Esophagus squamous epithelium (tissue), 5 donors: ENCODE measurements around the gene SPATA17. TPM values are rescaled to one million over a fixed set of nuclear protein-coding genes. Genes with fewer than 3 reads are reported as not detected.
"Not testable (repeated sequence)": the region's sequence is repeated elsewhere in the genome, so short reads cannot be mapped to it uniquely, and the experiment has no call there.

Experiments
- DNase-seq: peaks from one replicate; lab custom pipeline; 2025; lab: John Stamatoyannopoulos, UW
- H3K27ac ChIP-seq, 4 donors: fragments of 200-600 bp; sonication (generic); one replicate each; pipeline ENCODE4 v1.5.1; 2016 to 2019; ENCODE audit warnings: mild to moderate bottlenecking in 1 of 4
- H3K27me3 ChIP-seq, 4 donors: fragments of 200-600 bp; sonication (generic); 1 replicate in 3 of 4; 2 replicates in 1 of 4; pipeline versions ENCODE4 v1.5.1 to v1.6.0; 2017 to 2021; ENCODE audit warnings: antibody characterized with exemption in 1 of 4
- H3K36me3 ChIP-seq, 3 donors: fragments of 200-600 bp; sonication (generic); one replicate each; pipeline ENCODE4 v1.5.1; 2016 to 2019
- H3K4me1 ChIP-seq, 3 donors: fragments of 200-600 bp; sonication (generic); one replicate each; pipeline ENCODE4 v1.5.1; 2017 to 2019
- H3K4me3 ChIP-seq, 4 donors: fragments of 200-600 bp; sonication (generic); 1 replicate in 3 of 4; 2 replicates in 1 of 4; pipeline ENCODE4 v1.5.1; 2016 to 2019; ENCODE audit warnings: mild to moderate bottlenecking in 2 of 4, moderate library complexity in 1 of 4
- H3K9me3 ChIP-seq, 3 donors: fragments of 200-600 bp; sonication (generic); one replicate each; pipeline ENCODE4 v1.5.1; 2016 to 2019
- POLR2A ChIP-seq, 4 donors: fragments of 450-650 bp; IDR thresholded peaks; one replicate each; pipeline ENCODE4 v1.6.1; 2017; ENCODE audit warnings: antibody characterized with exemption in 4 of 4, mild to moderate bottlenecking in 4 of 4, moderate library complexity in 3 of 4
- WGBS, 2 donors: methylation state at CpG; one replicate each; pipeline ENCODE4 v1.1.5; 2018; 5-methylcytosine and 5-hydroxymethylcytosine counted together
- intact Hi-C: fragments of 100-400 bp; cut with DNase I; formaldehyde crosslinking; loops from one replicate; pipeline ENCODE4 v1.15.0; 2022
- total RNA-seq, 4 donors: library from RNA; depleted of rRNA; stranded (reverse); fragments of >200 nt; gene quantifications; one replicate each; pipeline ENCODE4 v1.1.0, GENCODE V29; 2016
- TF ChIP-seq, protein P1 (sequence below), 6 experiments: fragments of 450-650 bp in 4 of 6; fragments of 200-600 bp in 2 of 6; sonication (generic) in 2 of 6; IDR thresholded peaks; one replicate each; pipeline ENCODE4 v1.5.1; 2016 to 2019; ENCODE audit warnings: antibody characterized with exemption in 6 of 6, mild to moderate bottlenecking in 4 of 6, moderate library complexity in 4 of 6
- donor health status: DM: yes; HTN: yes; CAD: no.

SPATA17 gene, protein sequence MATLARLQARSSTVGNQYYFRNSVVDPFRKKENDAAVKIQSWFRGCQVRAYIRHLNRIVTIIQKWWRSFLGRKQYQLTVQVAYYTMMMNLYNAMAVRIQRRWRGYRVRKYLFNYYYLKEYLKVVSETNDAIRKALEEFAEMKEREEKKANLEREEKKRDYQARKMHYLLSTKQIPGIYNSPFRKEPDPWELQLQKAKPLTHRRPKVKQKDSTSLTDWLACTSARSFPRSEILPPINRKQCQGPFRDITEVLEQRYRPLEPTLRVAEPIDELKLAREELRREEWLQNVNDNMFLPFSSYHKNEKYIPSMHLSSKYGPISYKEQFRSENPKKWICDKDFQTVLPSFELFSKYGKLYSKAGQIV
- under 1 TPM in 3 of 4 donors, not detected in 1; 0.11 to 0.19 (median 0.13) TPM for total RNA-seq

- Histone ChIP-seq H3K27ac (peak within 1 kb of the TSS; percentile 82 to 94 (median 90)), H3K4me1 (peaks cover 0 to 47% (median 12%) of the 10 kb centered on the region in 3 donors), H3K9me3 (no peaks in the 10 kb centered on the region), H3K27me3 (no peaks in the 10 kb centered on the region), H3K36me3 (no peaks in the 10 kb centered on the region), H3K4me3 (peak within 1 kb of the TSS; percentile 65 to 92 (median 86))
- TF ChIP-seq POLR2A (IDR thresholded peaks at IDR 0.05), result peak in 1 of 4 donors; percentile 28
- TF ChIP-seq, protein P1, sequence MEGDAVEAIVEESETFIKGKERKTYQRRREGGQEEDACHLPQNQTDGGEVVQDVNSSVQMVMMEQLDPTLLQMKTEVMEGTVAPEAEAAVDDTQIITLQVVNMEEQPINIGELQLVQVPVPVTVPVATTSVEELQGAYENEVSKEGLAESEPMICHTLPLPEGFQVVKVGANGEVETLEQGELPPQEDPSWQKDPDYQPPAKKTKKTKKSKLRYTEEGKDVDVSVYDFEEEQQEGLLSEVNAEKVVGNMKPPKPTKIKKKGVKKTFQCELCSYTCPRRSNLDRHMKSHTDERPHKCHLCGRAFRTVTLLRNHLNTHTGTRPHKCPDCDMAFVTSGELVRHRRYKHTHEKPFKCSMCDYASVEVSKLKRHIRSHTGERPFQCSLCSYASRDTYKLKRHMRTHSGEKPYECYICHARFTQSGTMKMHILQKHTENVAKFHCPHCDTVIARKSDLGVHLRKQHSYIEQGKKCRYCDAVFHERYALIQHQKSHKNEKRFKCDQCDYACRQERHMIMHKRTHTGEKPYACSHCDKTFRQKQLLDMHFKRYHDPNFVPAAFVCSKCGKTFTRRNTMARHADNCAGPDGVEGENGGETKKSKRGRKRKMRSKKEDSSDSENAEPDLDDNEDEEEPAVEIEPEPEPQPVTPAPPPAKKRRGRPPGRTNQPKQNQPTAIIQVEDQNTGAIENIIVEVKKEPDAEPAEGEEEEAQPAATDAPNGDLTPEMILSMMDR (IDR thresholded peaks at IDR 0.05), result peak in 4 of 6 experiments; percentile 0 to 48 (median 38)
- WGBS, 2 donors, result 0 to 2% methylated on average over 28 to 30 of the region's 42 CpGs
- DNase-seq, result peak; percentile 14
- intact Hi-C loops, result no loop called here
Measured at GRCh38 chr1:217630711-217631591, at the start of gene SPATA17, which contains the start of gene GPATCH2. Gene SPATA17 (plus strand): TSS chr1:217631344. CDS start chr1:217631379, 35 bp downstream. Gene GPATCH2 (minus strand): TSS chr1:217631090. CDS start chr1:217630971, 119 bp downstream.

GRCh38 chr1:217584286-217584811 is 46.8 kb upstream of the SPATA17 start:
- intact Hi-C loops, H3K27me3 ChIP-seq, DNase-seq, H3K9me3 ChIP-seq, H3K4me3 ChIP-seq, H3K27ac ChIP-seq, H3K4me1 ChIP-seq: not testable (repeated sequence)
- H3K36me3 ChIP-seq, result peaks cover 0 to 24% (median 0%) of the 10 kb centered on the region in 3 donors
- WGBS, 2 donors, result 93 to 98% methylated on average over 5 of the region's 5 CpGs

GRCh38 chr1:217585577-217585976 is 45.6 kb upstream of the SPATA17 start:
- Histone ChIP-seq H3K36me3 (peaks cover 0 to 24% (median 0%) of the 10 kb centered on the region in 3 donors), H3K4me1 (no peaks in the 10 kb centered on the region), H3K27me3 (no peaks in the 10 kb centered on the region), H3K27ac (no peak overlapping the region), H3K9me3 (no peaks in the 10 kb centered on the region), H3K4me3 (no peak overlapping the region)
- intact Hi-C loops, result no loop called here
- WGBS, 2 donors, result 88% methylated on average over 2 of the region's 2 CpGs
- TF ChIP-seq POLR2A (IDR thresholded peaks at IDR 0.05), result no peak
- TF ChIP-seq, protein P1 (IDR thresholded peaks at IDR 0.05), result no peak
- no peak for DNase-seq

GRCh38 chr1:217586586-217586985 is 44.6 kb upstream of the SPATA17 start:
- TF ChIP-seq, protein P1 (IDR thresholded peaks at IDR 0.05), result no peak
- no peak for TF ChIP-seq POLR2A (IDR thresholded peaks at IDR 0.05)
- Histone ChIP-seq H3K4me3 (no peak overlapping the region), H3K4me1 (no peaks in the 10 kb centered on the region), H3K9me3 (no peaks in the 10 kb centered on the region), H3K27ac (no peak overlapping the region), H3K27me3 (no peaks in the 10 kb centered on the region), H3K36me3 (peaks cover 0 to 22% (median 0%) of the 10 kb centered on the region in 3 donors)
- DNase-seq, result no peak
- WGBS, 2 donors, result 65 to 69% methylated on average over 4 of the region's 4 CpGs
- intact Hi-C loops, result no loop called here

- 92 to 97% methylated on average over 2 of the region's 2 CpGs for WGBS, 2 donors
- Histone ChIP-seq H3K27ac (no peak overlapping the region), H3K36me3 (peaks cover 0 to 15% (median 0%) of the 10 kb centered on the region in 3 donors), H3K9me3 (no peaks in the 10 kb centered on the region), H3K4me3 (no peak overlapping the region), H3K4me1 (no peaks in the 10 kb centered on the region), H3K27me3 (no peaks in the 10 kb centered on the region)
- DNase-seq, result no peak
- TF ChIP-seq, protein P1 (IDR thresholded peaks at IDR 0.05), result no peak
- TF ChIP-seq POLR2A (IDR thresholded peaks at IDR 0.05), result no peak
- intact Hi-C loops, result no loop called here
Measured at GRCh38 chr1:217590598-217590997, 40.5 kb upstream of the SPATA17 start.
